Measurements from ENCODE around the gene RPL37. TPM values are rescaled to one million over a fixed set of nuclear protein-coding genes. Genes with fewer than 3 reads are reported as not detected.

RPL37 gene
- total RNA-seq, 1 experiment from 2014 or later: 916 TPM

DNA sequence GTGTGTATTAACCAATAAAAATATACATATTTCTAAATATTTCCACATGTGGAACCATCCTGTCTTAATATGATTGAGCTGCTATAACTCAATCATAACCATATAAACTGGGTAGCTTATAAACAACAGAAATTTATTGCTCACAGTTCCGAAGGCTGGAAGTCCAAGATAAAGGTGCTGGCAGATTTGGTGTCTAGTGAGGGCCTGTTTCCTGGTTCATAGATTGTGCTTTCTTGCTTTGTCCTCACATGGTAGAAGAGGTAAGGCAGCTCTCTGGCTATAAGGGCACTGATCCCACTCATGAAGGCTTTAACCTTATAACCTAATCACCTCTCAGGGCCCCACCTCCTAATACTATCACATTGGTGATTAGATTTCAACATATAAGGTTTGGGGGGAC is 22.9 kb downstream of the RPL37 start:
- H3K9me3 ChIP-seq (ENCODE audit: control insufficient read depth, insufficient read depth, low read depth, low read length): no peaks in the 10 kb centered on the region
- intact Hi-C loops (cut with micrococcal nuclease; ENCODE audit: unreplicated experiment) (no loop called here), in situ Hi-C loops (cut with HindIII; ENCODE audit: low pct_unique_long_range_greater_than_20kb, low sequenced_read_pairs) (no loop called here)
- H3K27ac ChIP-seq (ENCODE audit: low read length): no peak overlapping the region
- POLR2A ChIA-PET: no interaction called here
- TF ChIP-seq, protein P1, sequence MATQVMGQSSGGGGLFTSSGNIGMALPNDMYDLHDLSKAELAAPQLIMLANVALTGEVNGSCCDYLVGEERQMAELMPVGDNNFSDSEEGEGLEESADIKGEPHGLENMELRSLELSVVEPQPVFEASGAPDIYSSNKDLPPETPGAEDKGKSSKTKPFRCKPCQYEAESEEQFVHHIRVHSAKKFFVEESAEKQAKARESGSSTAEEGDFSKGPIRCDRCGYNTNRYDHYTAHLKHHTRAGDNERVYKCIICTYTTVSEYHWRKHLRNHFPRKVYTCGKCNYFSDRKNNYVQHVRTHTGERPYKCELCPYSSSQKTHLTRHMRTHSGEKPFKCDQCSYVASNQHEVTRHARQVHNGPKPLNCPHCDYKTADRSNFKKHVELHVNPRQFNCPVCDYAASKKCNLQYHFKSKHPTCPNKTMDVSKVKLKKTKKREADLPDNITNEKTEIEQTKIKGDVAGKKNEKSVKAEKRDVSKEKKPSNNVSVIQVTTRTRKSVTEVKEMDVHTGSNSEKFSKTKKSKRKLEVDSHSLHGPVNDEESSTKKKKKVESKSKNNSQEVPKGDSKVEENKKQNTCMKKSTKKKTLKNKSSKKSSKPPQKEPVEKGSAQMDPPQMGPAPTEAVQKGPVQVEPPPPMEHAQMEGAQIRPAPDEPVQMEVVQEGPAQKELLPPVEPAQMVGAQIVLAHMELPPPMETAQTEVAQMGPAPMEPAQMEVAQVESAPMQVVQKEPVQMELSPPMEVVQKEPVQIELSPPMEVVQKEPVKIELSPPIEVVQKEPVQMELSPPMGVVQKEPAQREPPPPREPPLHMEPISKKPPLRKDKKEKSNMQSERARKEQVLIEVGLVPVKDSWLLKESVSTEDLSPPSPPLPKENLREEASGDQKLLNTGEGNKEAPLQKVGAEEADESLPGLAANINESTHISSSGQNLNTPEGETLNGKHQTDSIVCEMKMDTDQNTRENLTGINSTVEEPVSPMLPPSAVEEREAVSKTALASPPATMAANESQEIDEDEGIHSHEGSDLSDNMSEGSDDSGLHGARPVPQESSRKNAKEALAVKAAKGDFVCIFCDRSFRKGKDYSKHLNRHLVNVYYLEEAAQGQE (IDR thresholded peaks at IDR 0.05; ENCODE audit: insufficient read depth in 1 of 2, low read depth in 2 of 2, low read length in 1 of 2): no peak
- TF ChIP-seq TCF7L2 (IDR thresholded peaks at IDR 0.05; ENCODE audit: low read depth, low read length) (no peak), POLR2AphosphoS5 (IDR thresholded peaks at IDR 0.05; ENCODE audit: low read depth, low read length) (no peak), SIN3A (IDR thresholded peaks at IDR 0.05; ENCODE audit: borderline replicate concordance, insufficient read depth, low read depth, low read length) (no peak)
- TF ChIP-seq, protein P2, sequence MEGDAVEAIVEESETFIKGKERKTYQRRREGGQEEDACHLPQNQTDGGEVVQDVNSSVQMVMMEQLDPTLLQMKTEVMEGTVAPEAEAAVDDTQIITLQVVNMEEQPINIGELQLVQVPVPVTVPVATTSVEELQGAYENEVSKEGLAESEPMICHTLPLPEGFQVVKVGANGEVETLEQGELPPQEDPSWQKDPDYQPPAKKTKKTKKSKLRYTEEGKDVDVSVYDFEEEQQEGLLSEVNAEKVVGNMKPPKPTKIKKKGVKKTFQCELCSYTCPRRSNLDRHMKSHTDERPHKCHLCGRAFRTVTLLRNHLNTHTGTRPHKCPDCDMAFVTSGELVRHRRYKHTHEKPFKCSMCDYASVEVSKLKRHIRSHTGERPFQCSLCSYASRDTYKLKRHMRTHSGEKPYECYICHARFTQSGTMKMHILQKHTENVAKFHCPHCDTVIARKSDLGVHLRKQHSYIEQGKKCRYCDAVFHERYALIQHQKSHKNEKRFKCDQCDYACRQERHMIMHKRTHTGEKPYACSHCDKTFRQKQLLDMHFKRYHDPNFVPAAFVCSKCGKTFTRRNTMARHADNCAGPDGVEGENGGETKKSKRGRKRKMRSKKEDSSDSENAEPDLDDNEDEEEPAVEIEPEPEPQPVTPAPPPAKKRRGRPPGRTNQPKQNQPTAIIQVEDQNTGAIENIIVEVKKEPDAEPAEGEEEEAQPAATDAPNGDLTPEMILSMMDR (IDR thresholded peaks at IDR 0.05): no peak
- CTCF ChIA-PET: no interaction called here
- ATAC-seq (no peak), DNase-seq (ENCODE audit: low read depth, low spot score) (no peak)
- no TSS peak for BruUV-seq (replicated peaks)
- H3K4me3 ChIP-seq (ENCODE audit: low read depth in 2 of 2, low read length in 2 of 2): no peak overlapping the region
- no peaks in the 10 kb centered on the region for H3K27me3 ChIP-seq (ENCODE audit: control insufficient read depth, insufficient read depth, low read length)
- H3K36me3 ChIP-seq (ENCODE audit: control insufficient read depth, insufficient read depth, low read length): no peaks in the 10 kb centered on the region
- H3K4me1 ChIP-seq (ENCODE audit: control insufficient read depth, insufficient read depth, low read length): no peaks in the 10 kb centered on the region

DNA sequence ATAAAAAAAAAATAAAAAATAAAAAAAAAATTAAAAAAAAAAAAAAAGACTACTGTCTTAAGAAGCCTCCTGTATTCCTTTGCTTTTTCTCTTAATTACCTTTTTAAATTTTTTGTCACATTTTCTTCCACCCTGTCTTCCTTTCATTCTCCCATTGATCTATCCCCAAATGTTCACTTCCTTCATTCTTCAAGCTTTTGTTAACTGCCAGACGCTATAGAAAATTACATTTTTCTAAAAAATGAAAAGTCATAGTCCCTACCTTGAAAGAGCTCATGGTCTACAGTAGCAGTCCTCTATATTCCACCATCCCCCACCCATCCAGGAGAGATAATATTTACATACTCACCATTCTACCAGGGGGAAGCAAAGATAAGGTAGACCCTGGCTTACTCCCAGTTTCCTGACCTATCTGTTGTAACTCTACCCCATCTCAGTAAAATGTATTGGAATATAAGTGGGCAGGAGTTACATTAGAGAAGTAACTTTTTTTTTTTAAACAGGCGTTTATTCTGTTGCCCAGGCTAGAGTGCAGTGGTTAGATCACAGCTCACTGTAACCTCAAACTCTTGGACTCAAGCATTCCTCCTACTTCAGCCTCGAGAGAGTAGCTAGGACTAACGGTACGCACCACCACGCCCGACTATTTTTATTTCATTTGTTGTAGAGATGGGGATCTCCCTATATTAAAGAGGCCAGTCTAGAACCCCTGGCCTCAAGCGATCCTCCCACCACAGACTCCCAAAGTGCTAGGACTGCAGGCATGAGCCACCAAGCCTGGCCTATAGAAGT is 33.1 kb downstream of the RPL37 start:
- H3K4me3 ChIP-seq (ENCODE audit: low read depth in 2 of 2, low read length in 2 of 2): no peak overlapping the region
- in situ Hi-C loops (cut with HindIII; ENCODE audit: low pct_unique_long_range_greater_than_20kb, low sequenced_read_pairs) (no loop called here), intact Hi-C loops (cut with micrococcal nuclease; ENCODE audit: unreplicated experiment) (no loop called here)
- peaks cover 10% of the 10 kb centered on the region for H3K4me1 ChIP-seq (ENCODE audit: control insufficient read depth, insufficient read depth, low read length)
- no TSS peak for BruUV-seq (replicated peaks)
- ChIA-PET POLR2A (no interaction called here), CTCF (interaction anchor here (0.6 kb wide), 1 partner anchor 1953 kb away, joined by 5 read pairs; no protein-coding TSS in a partner anchor)
- TF ChIP-seq, protein P2 (IDR thresholded peaks at IDR 0.05): no peak
- no peak for TF ChIP-seq POLR2AphosphoS5 (IDR thresholded peaks at IDR 0.05; ENCODE audit: low read depth, low read length)
- H3K27ac ChIP-seq (ENCODE audit: low read length): no peak overlapping the region
- H3K9me3 ChIP-seq (ENCODE audit: control insufficient read depth, insufficient read depth, low read depth, low read length): no peaks in the 10 kb centered on the region
- DNase-seq (ENCODE audit: low read depth, low spot score) (no peak), ATAC-seq (no peak)
- peaks cover 3% of the 10 kb centered on the region; the same call in 1 of the 2 replicates for H3K36me3 ChIP-seq (ENCODE audit: control insufficient read depth, insufficient read depth, low read length)
- H3K27me3 ChIP-seq (ENCODE audit: control insufficient read depth, insufficient read depth, low read length): no peaks in the 10 kb centered on the region
